D721Med (cell line): ENCODE data around the gene SNX30.

Experiments
- DNase-seq: peaks from one replicate; pipeline ENCODE4 v3.0.0; 2011; ENCODE audit warnings: low spot score; ENCODE audit not compliant: insufficient read length
- FAIRE-seq: peaks from 2 replicates; lab custom pipeline; 2011; peaks lifted over from hg19 to GRCh38; lab: Jason Lieb, UNC
- CTCF ChIP-seq: IDR thresholded peaks from 2 replicates; pipeline ENCODE4 v1.5.1; 2012; ENCODE audit warnings: mild to moderate bottlenecking, control low read depth; ENCODE audit not compliant: insufficient read depth; ENCODE audit errors: missing control alignments

SNX30 gene

GRCh38 chr9:112771359-112772214, 21.0 kb downstream of the SNX30 start:
- DNase-seq (no peak), FAIRE-seq (no peak)
- no peak for TF ChIP-seq CTCF

- no peak for TF ChIP-seq CTCF
- no peak for FAIRE-seq
- DNase-seq = no peak
Measured at GRCh38 chr9:112772215-112772509, 21.6 kb downstream of the SNX30 start.

- FAIRE-seq (no peak), DNase-seq (no peak)
- no peak for TF ChIP-seq CTCF
Measured at GRCh38 chr9:112772551-112772950, 22.0 kb downstream of the SNX30 start.

- no peak for TF ChIP-seq CTCF
- no peak for DNase-seq
- no peak for FAIRE-seq
Measured at GRCh38 chr9:112774006-112774996, 23.7 kb downstream of the SNX30 start.

- TF ChIP-seq CTCF = no peak
- DNase-seq = no peak
- no peak for FAIRE-seq
Measured at GRCh38 chr9:112777914-112778313, 27.4 kb downstream of the SNX30 start.

GRCh38 chr9:112780450-112781036, 30.0 kb downstream of the SNX30 start:
- FAIRE-seq (no peak), DNase-seq (no peak)
- TF ChIP-seq CTCF = no peak
